Endothelial cell of umbilical vein (primary cell): ENCODE measurements around the gene ANKRD16. TPM values are rescaled to one million over a fixed set of nuclear protein-coding genes. Genes with fewer than 3 reads are reported as not detected.

Experiments
- BruUV-seq: library from RNA; stranded (reverse); fragments of 400-500 nt; replicated peaks from 2 replicates; lab custom pipeline; 2021; lab: Mats Ljungman, UMichigan
- CTCF ChIA-PET: fragments of 300-600, 350-600 bp; sonication (Branson Sonifier 250); formaldehyde crosslinking; loops from one replicate; lab custom pipeline; 2021; ENCODE audit warnings: antibody characterized with exemption, inconsistent platforms; lab: Charles Lee
- POLR2A ChIA-PET: fragments of 300-600, 350-600 bp; sonication (Branson Sonifier 250); formaldehyde crosslinking; loops from one replicate; lab custom pipeline; 2021; ENCODE audit warnings: antibody characterized with exemption, inconsistent platforms; lab: Charles Lee
- DNase-seq: peaks from one replicate; pipeline ENCODE4 v3.0.0-alpha.2; 2011; ENCODE audit warnings: low read depth, low spot score
- FAIRE-seq: peaks from 2 replicates; lab custom pipeline; 2011; peaks lifted over from hg19 to GRCh38; lab: Jason Lieb, UNC
- H2AFZ ChIP-seq: 2 replicates; pipeline ENCODE4 v1.6.0; 2012; ENCODE audit warnings: low read depth, low read length, control low read depth, inconsistent platforms
- H3K27ac ChIP-seq: 2 replicates; pipeline ENCODE4 v1.5.1; 2011; ENCODE audit warnings: low read depth, mild to moderate bottlenecking, control low read depth, low read length, moderate library complexity; ENCODE audit not compliant: insufficient read depth
- H3K27me3 ChIP-seq, 2 experiments: 2 replicates each; pipeline versions ENCODE4 v1.6.0 to v1.6.1; 2011; ENCODE audit warnings: low read length in 2 of 2, mixed read lengths in 1 of 2; ENCODE audit not compliant: control insufficient read depth in 2 of 2, insufficient read depth in 2 of 2
- H3K36me3 ChIP-seq, 2 experiments: 2 replicates in 1 of 2; 3 replicates in 1 of 2; pipeline ENCODE4 v1.5.1; 2011; ENCODE audit warnings: low read length in 2 of 2, mild to moderate bottlenecking in 1 of 2, moderate library complexity in 1 of 2; ENCODE audit not compliant: control insufficient read depth in 2 of 2, insufficient read depth in 2 of 2; ENCODE audit errors: extremely low read depth in 1 of 2
- H3K4me1 ChIP-seq: 3 replicates; pipeline ENCODE4 v1.5.1; 2011; ENCODE audit warnings: mild to moderate bottlenecking, low read length; ENCODE audit not compliant: control insufficient read depth, insufficient read depth; ENCODE audit errors: extremely low read depth
- H3K4me2 ChIP-seq: 2 replicates; pipeline ENCODE4 v1.6.1; 2011; ENCODE audit warnings: low read length, control low read depth, mixed read lengths; ENCODE audit not compliant: insufficient read depth
- H3K4me3 ChIP-seq, 3 experiments: fragments of 200-600 bp in 1 of 3; sonication (generic), shearing (Covaris generic) in 1 of 3; replicated peaks in 1 of 3; 2 replicates each; pipeline ENCODE4 v1.5.1; 2011 to 2016; ENCODE audit warnings: control low read depth in 3 of 3, low read length in 3 of 3, mild to moderate bottlenecking in 2 of 3, inconsistent platforms in 1 of 3, low read depth in 1 of 3, moderate library complexity in 1 of 3; ENCODE audit not compliant: insufficient read depth in 1 of 3
- H3K79me2 ChIP-seq: 2 replicates; pipeline ENCODE4 v1.6.0; 2012; ENCODE audit warnings: low read length, inconsistent platforms; ENCODE audit not compliant: control insufficient read depth, insufficient read depth
- H3K9ac ChIP-seq: replicated peaks from 2 replicates; pipeline ENCODE3; 2011; ENCODE audit warnings: low read length, control low read depth; ENCODE audit not compliant: insufficient read depth; ENCODE audit errors: extremely low read depth
- H3K9me1 ChIP-seq: replicated peaks from 3 replicates; pipeline ENCODE4 v1.6.0; 2011; ENCODE audit warnings: mild to moderate bottlenecking, low read length; ENCODE audit not compliant: control insufficient read depth, insufficient read depth; ENCODE audit errors: extremely low read depth
- H3K9me3 ChIP-seq: replicated peaks from 2 replicates; pipeline ENCODE4 v1.5.1; 2012; ENCODE audit warnings: low read length, inconsistent platforms; ENCODE audit not compliant: control insufficient read depth, insufficient read depth
- H4K20me1 ChIP-seq: replicated peaks from 2 replicates; pipeline ENCODE3; 2011; ENCODE audit warnings: mild to moderate bottlenecking, low read length; ENCODE audit not compliant: control insufficient read depth, insufficient read depth; ENCODE audit errors: extremely low read depth
- CTCF ChIP-seq, 2 donors: IDR thresholded peaks; 1 replicate in 1 of 2; 2 replicates in 1 of 2; pipeline ENCODE4 v1.5.1; 2011; ENCODE audit warnings: low read length in 2 of 2, mild to moderate bottlenecking in 2 of 2, moderate library complexity in 2 of 2, control low read depth in 1 of 2, inconsistent platforms in 1 of 2, low read depth in 1 of 2; ENCODE audit not compliant: insufficient read depth in 1 of 2; ENCODE audit errors: extremely low read depth in 1 of 2
- EZH2 ChIP-seq: IDR thresholded peaks from 2 replicates; pipeline ENCODE4 v1.6.1; 2012; ENCODE audit warnings: borderline replicate concordance, low read depth, mild to moderate bottlenecking, moderate library complexity, low read length, inconsistent platforms; ENCODE audit not compliant: severe bottlenecking
- FOS ChIP-seq: IDR thresholded peaks from 2 replicates; pipeline ENCODE4 v1.6.1; 2011; ENCODE audit warnings: mild to moderate bottlenecking, low read length, moderate library complexity, borderline replicate concordance; ENCODE audit not compliant: insufficient read depth
- GATA2 ChIP-seq: IDR thresholded peaks from 2 replicates; pipeline ENCODE4 v1.7.0; 2011; ENCODE audit warnings: low read depth, mild to moderate bottlenecking, moderate library complexity, mixed read lengths, low read length; ENCODE audit not compliant: insufficient read length, insufficient read depth
- JUN ChIP-seq: IDR thresholded peaks from 2 replicates; pipeline ENCODE4 v1.6.1; 2011; ENCODE audit warnings: borderline replicate concordance, low read depth; ENCODE audit not compliant: insufficient read length, insufficient read depth
- MAX ChIP-seq: IDR thresholded peaks from 2 replicates; pipeline ENCODE4 v1.6.1; 2011; ENCODE audit not compliant: insufficient read depth, insufficient read length
- MYC ChIP-seq: IDR thresholded peaks from one replicate; pipeline ENCODE4 v1.6.1; 2011; ENCODE audit warnings: mild to moderate bottlenecking, low read depth, low read length
- POLR2A ChIP-seq: IDR thresholded peaks from 2 replicates; pipeline ENCODE4 v1.6.1; 2012; ENCODE audit warnings: low read depth, mild to moderate bottlenecking, control low read depth, low read length
- POLR2AphosphoS5 ChIP-seq: IDR thresholded peaks from 2 replicates; pipeline ENCODE4 v1.6.1; 2012; ENCODE audit warnings: low read depth, mild to moderate bottlenecking, control low read depth, low read length, moderate library complexity; ENCODE audit not compliant: insufficient read depth
- dilution Hi-C: fragments of 300-500 bp; cut with MboI; formaldehyde crosslinking; loops from one replicate; pipeline ENCODE4 v1.15.0; 2019; ENCODE audit warnings: low sequenced_read_pairs; ENCODE audit not compliant: extremely low pct_ligation_motif_present
- intact Hi-C: fragments of 100-400 bp; cut with micrococcal nuclease; formaldehyde crosslinking; loops from one replicate; pipeline ENCODE4 v1.10.0; 2022
- polyA plus RNA-seq, 4 experiments: library from polyadenylated mRNA; depleted of rRNA in 3 of 4; stranded (reverse) in 3 of 4; unstranded in 1 of 4; fragments of >200 nt; gene quantifications; 2 replicates each; pipeline versions ENCODE4 v1.2.1 to v1.2.3, GENCODE V29; 2011 to 2012; ENCODE audit warnings: missing spikeins in 1 of 4
- total RNA-seq: library from RNA; stranded (reverse); gene quantifications from 2 replicates; pipeline ENCODE4 v1.2.3, GENCODE V29; 2021

Gene ANKRD16
- total and polyA plus RNA-seq, 2 donors (not counting 3 experiments of a cell fraction or from before 2014, with no cell fraction given): 6.9 to 8.0 TPM

GRCh38 chr10:5900247-5900646, 10.6 kb upstream of the ANKRD16 start:
- Histone ChIP-seq H3K36me3 (peaks cover 3 to 8% of the 10 kb centered on the region in 2 experiments), H2AFZ (no peak overlapping the region), H3K9me1 (no peaks in the 10 kb centered on the region), H3K4me2 (no peak overlapping the region), H3K9me3 (no peaks in the 10 kb centered on the region), H3K4me3 (no peak overlapping the region), H3K79me2 (peaks cover 24% of the 10 kb centered on the region), H4K20me1 (no peaks in the 10 kb centered on the region), H3K4me1 (no peaks in the 10 kb centered on the region), H3K27me3 (no peaks in the 10 kb centered on the region), H3K9ac (no peak overlapping the region), H3K27ac (no peak overlapping the region)
- intact Hi-C loops: no loop called here
- ChIA-PET POLR2A (interaction anchor here (1.8 kb wide), 1 partner anchor 10 kb away, joined by 7 read pairs; the partner anchor contains the start of genes ANKRD16 and FBH1), CTCF (interaction anchor here (1.5 kb wide), 1 partner anchor 10 kb away, joined by 4 read pairs; the partner anchor contains the start of genes ANKRD16 and FBH1)
- FAIRE-seq (no peak), DNase-seq (no peak)
- TF ChIP-seq CTCF (IDR thresholded peaks at IDR 0.05; ENCODE audit: extremely low read depth in 1 of 2, insufficient read depth in 1 of 2, low read depth in 1 of 2, low read length in 2 of 2): no peak
- no peak for TF ChIP-seq POLR2A
- no peak for TF ChIP-seq EZH2
- no peak for TF ChIP-seq JUN
- no peak for TF ChIP-seq FOS
- TF ChIP-seq MYC: no peak
- TF ChIP-seq MAX: no peak
- TF ChIP-seq POLR2AphosphoS5: no peak
- TF ChIP-seq GATA2: no peak
- no TSS peak for BruUV-seq
- dilution Hi-C loops: no loop called here
